ENCODE results near the gene GSDMA. TPM values are rescaled to one million over a fixed set of nuclear protein-coding genes. Genes with fewer than 3 reads are reported as not detected.

The GSDMA gene
- total RNA-seq, 1 donor from 2014 or later, result not detected

DNA sequence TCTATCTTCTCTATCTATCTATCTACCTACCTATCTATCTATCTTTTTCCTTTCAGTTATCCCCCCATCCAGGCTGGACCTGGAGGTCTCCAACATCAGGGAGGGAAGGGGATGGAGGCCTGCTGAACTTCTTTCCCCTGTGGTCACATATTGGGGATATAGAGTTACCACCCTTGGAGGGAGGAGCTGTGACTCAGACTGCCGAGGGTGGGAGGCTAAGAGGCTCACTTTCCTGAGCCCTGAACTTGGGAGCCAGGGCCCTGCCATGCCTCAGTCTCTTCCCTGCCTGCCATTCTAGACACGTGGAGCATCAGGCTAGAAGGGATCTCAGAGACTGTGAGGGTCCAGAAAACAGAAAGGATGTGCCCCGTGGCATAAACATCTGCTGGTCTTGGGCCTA lies 26.9 kb upstream of the GSDMA start:
- H3K27me3 Mint-ChIP-seq (ENCODE audit: low read depth, unreplicated experiment), result peaks cover 2% of the 10 kb centered on the region
- H3K36me3 ChIP-seq (ENCODE audit: insufficient read depth, low read length), result no peaks in the 10 kb centered on the region
- H3K4me3 Mint-ChIP-seq (ENCODE audit: unreplicated experiment), result no peak overlapping the region
- no peak overlapping the region for H3K27ac Mint-ChIP-seq (ENCODE audit: unreplicated experiment)
- TF ChIP-seq EZH2 (IDR thresholded peaks at IDR 0.05; ENCODE audit: insufficient read depth, low read length), result no peak
- TF ChIP-seq, protein P1, sequence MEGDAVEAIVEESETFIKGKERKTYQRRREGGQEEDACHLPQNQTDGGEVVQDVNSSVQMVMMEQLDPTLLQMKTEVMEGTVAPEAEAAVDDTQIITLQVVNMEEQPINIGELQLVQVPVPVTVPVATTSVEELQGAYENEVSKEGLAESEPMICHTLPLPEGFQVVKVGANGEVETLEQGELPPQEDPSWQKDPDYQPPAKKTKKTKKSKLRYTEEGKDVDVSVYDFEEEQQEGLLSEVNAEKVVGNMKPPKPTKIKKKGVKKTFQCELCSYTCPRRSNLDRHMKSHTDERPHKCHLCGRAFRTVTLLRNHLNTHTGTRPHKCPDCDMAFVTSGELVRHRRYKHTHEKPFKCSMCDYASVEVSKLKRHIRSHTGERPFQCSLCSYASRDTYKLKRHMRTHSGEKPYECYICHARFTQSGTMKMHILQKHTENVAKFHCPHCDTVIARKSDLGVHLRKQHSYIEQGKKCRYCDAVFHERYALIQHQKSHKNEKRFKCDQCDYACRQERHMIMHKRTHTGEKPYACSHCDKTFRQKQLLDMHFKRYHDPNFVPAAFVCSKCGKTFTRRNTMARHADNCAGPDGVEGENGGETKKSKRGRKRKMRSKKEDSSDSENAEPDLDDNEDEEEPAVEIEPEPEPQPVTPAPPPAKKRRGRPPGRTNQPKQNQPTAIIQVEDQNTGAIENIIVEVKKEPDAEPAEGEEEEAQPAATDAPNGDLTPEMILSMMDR (IDR thresholded peaks at IDR 0.05; ENCODE audit: insufficient read depth, low read depth, low read length), result no peak
- H3K36me3 Mint-ChIP-seq (ENCODE audit: low read depth, unreplicated experiment), result peaks cover 1% of the 10 kb centered on the region
- H3K4me1 Mint-ChIP-seq (ENCODE audit: low read depth, unreplicated experiment), result peaks cover 18% of the 10 kb centered on the region
- no peaks in the 10 kb centered on the region for H3K79me2 ChIP-seq (ENCODE audit: insufficient read depth, low read length)
- H4K20me1 ChIP-seq (ENCODE audit: insufficient read depth, low read length), result no peaks in the 10 kb centered on the region
- no peak overlapping the region for H3K4me3 ChIP-seq (ENCODE audit: insufficient read depth, low read depth, low read length)
- no peak overlapping the region for H2AFZ ChIP-seq (ENCODE audit: low read depth, low read length)
- peaks cover 19% of the 10 kb centered on the region for H3K4me1 ChIP-seq (ENCODE audit: insufficient read depth, low read length)
- no peak overlapping the region for H3K9ac ChIP-seq (ENCODE audit: low read length)
- no peak for FAIRE-seq
- no peaks in the 10 kb centered on the region for H3K9me3 Mint-ChIP-seq (ENCODE audit: unreplicated experiment)
- H3K9me3 ChIP-seq (ENCODE audit: insufficient read depth, low read depth, low read length), result no peaks in the 10 kb centered on the region
- no peaks in the 10 kb centered on the region for H3K27me3 ChIP-seq (ENCODE audit: insufficient read depth, low read length)
- peak; percentile 11 for DNase-seq (ENCODE audit: low read depth)
- no peak overlapping the region for H3K27ac ChIP-seq (ENCODE audit: low read depth, low read length)
- peak overlapping the region; percentile 13 for H3K4me2 ChIP-seq (ENCODE audit: low read length)

DNA sequence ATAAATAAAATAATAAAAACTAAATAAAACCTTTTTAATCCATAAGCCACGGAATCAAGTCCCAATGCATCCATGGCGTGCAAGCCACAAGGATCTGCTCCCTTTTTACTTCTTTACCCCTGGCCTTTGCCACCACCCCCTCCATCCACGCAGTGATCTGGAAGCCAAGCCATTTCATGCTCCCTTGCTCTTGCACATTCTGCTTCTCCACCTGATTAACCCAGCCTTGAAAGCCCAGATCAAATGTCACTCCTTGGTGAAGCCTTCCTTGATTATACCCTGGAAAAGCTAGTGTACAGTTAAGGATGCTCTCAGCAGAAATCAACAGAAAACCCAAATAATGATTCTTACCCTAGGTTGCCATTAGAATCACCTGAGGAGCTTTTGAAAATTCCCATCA lies 25.4 kb upstream of the GSDMA start:
- no peak overlapping the region for H2AFZ ChIP-seq (ENCODE audit: low read depth, low read length)
- no peaks in the 10 kb centered on the region for H3K9me3 Mint-ChIP-seq (ENCODE audit: unreplicated experiment)
- H3K27me3 Mint-ChIP-seq (ENCODE audit: low read depth, unreplicated experiment), result peaks cover 8% of the 10 kb centered on the region
- peaks cover 19% of the 10 kb centered on the region for H3K4me1 ChIP-seq (ENCODE audit: insufficient read depth, low read length)
- no peak for FAIRE-seq
- no peaks in the 10 kb centered on the region for H3K9me3 ChIP-seq (ENCODE audit: insufficient read depth, low read depth, low read length)
- no peaks in the 10 kb centered on the region for H4K20me1 ChIP-seq (ENCODE audit: insufficient read depth, low read length)
- peaks cover 1% of the 10 kb centered on the region for H3K36me3 Mint-ChIP-seq (ENCODE audit: low read depth, unreplicated experiment)
- no peaks in the 10 kb centered on the region for H3K27me3 ChIP-seq (ENCODE audit: insufficient read depth, low read length)
- no peak overlapping the region for H3K4me3 ChIP-seq (ENCODE audit: insufficient read depth, low read depth, low read length)
- no peak overlapping the region for H3K9ac ChIP-seq (ENCODE audit: low read length)
- no peak overlapping the region for H3K27ac Mint-ChIP-seq (ENCODE audit: unreplicated experiment)
- no peak overlapping the region for H3K27ac ChIP-seq (ENCODE audit: low read depth, low read length)
- H3K4me3 Mint-ChIP-seq (ENCODE audit: unreplicated experiment), result no peak overlapping the region
- no peaks in the 10 kb centered on the region for H3K79me2 ChIP-seq (ENCODE audit: insufficient read depth, low read length)
- no peak for DNase-seq (ENCODE audit: low read depth)
- no peak overlapping the region for H3K4me2 ChIP-seq (ENCODE audit: low read length)
- peaks cover 18% of the 10 kb centered on the region for H3K4me1 Mint-ChIP-seq (ENCODE audit: low read depth, unreplicated experiment)
- TF ChIP-seq EZH2 (IDR thresholded peaks at IDR 0.05; ENCODE audit: insufficient read depth, low read length), result no peak
- TF ChIP-seq, protein P1 (IDR thresholded peaks at IDR 0.05; ENCODE audit: insufficient read depth, low read depth, low read length), result no peak
- no peaks in the 10 kb centered on the region for H3K36me3 ChIP-seq (ENCODE audit: insufficient read depth, low read length)

DNA sequence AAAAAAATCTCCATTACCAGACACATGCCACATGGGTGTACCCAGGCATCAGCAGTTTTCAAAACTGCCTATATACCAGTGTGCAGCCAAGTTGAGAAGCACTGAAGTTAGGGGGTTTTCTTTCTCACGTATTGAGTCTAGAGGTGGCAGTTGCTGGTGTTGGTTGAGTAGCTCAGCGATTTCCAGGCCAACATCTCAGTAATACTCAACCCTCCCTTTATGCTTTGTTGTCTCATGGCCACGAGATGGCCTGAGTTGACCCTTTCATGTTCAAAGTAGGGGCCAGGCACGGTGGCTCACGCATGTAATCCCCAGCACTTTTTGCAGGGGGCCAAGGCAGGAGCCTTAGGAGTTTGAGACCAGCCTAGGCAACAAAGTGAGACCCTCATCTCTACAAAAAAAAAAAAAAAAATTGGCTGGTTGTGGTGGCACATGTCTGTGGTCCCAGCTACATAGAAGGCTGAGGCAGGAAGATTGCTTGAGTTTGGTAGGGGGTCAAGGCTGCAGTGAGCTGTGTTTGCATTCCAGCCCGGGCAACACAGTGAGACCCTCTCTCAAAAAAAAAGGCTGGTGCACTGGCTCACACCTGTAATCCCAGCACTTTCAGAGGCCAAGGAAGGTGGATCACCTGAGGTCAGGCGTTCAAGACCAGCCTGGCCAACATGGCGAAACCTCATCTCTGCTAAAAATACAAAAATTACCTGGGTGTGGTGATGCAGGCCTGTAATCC lies 24.5 kb upstream of the GSDMA start:
- Histone ChIP-seq H3K27me3 (ENCODE audit: insufficient read depth, low read length) (no peaks in the 10 kb centered on the region), H4K20me1 (ENCODE audit: insufficient read depth, low read length) (no peaks in the 10 kb centered on the region), H3K4me2 (ENCODE audit: low read length) (no peak overlapping the region), H3K4me3 (ENCODE audit: insufficient read depth, low read depth, low read length) (no peak overlapping the region), H3K9ac (ENCODE audit: low read length) (no peak overlapping the region), H3K27ac (ENCODE audit: low read depth, low read length) (no peak overlapping the region), H3K79me2 (ENCODE audit: insufficient read depth, low read length) (no peaks in the 10 kb centered on the region), H3K9me3 (ENCODE audit: insufficient read depth, low read depth, low read length) (no peaks in the 10 kb centered on the region), H3K36me3 (ENCODE audit: insufficient read depth, low read length) (no peaks in the 10 kb centered on the region), H2AFZ (ENCODE audit: low read depth, low read length) (no peak overlapping the region), H3K4me1 (ENCODE audit: insufficient read depth, low read length) (peaks cover 19% of the 10 kb centered on the region)
- DNase-seq (ENCODE audit: low read depth), result no peak
- no peak for FAIRE-seq
- H3K4me1 Mint-ChIP-seq (ENCODE audit: low read depth, unreplicated experiment), result peaks cover 18% of the 10 kb centered on the region
- peaks cover 1% of the 10 kb centered on the region for H3K36me3 Mint-ChIP-seq (ENCODE audit: low read depth, unreplicated experiment)
- TF ChIP-seq, protein P1 (IDR thresholded peaks at IDR 0.05; ENCODE audit: insufficient read depth, low read depth, low read length), result no peak
- TF ChIP-seq EZH2 (IDR thresholded peaks at IDR 0.05; ENCODE audit: insufficient read depth, low read length), result no peak
- H3K4me3 Mint-ChIP-seq (ENCODE audit: unreplicated experiment), result no peak overlapping the region
- no peaks in the 10 kb centered on the region for H3K9me3 Mint-ChIP-seq (ENCODE audit: unreplicated experiment)
- no peak overlapping the region for H3K27ac Mint-ChIP-seq (ENCODE audit: unreplicated experiment)
- peaks cover 12% of the 10 kb centered on the region for H3K27me3 Mint-ChIP-seq (ENCODE audit: low read depth, unreplicated experiment)

Measured in astrocyte (in vitro differentiated cells and primary cell).